Mesothelial cell of epicardium (in vitro differentiated cells): ENCODE data around the gene PMEL. TPM values are rescaled to one million over a fixed set of nuclear protein-coding genes. Genes with fewer than 3 reads are reported as not detected.
A peak's percentile ranks its signal among the peaks of the same experiment; 100 is the strongest.

Experiments used
- DNase-seq, 2 experiments: peaks; one replicate each; pipeline ENCODE4 v3.0.0; 2021; ENCODE audit warnings: low spot score in 2 of 2; ENCODE audit not compliant: unreplicated experiment in 2 of 2
- H3K27ac Mint-ChIP-seq: 2 replicates; pipeline ENCODE4 v1.8.0; 2021; ENCODE audit warnings: mixed read lengths
- H3K27me3 Mint-ChIP-seq: 2 replicates; pipeline ENCODE4 v1.8.0; 2021; ENCODE audit warnings: low read depth, mixed read lengths
- H3K36me3 Mint-ChIP-seq: 2 replicates; pipeline ENCODE4 v1.8.0; 2021; ENCODE audit warnings: mixed read lengths
- H3K4me1 Mint-ChIP-seq: 2 replicates; pipeline ENCODE4 v1.8.0; 2021; ENCODE audit warnings: mixed read lengths
- H3K4me3 Mint-ChIP-seq: 2 replicates; pipeline ENCODE4 v1.8.0; 2021; ENCODE audit warnings: mild to moderate bottlenecking, moderate library complexity, mixed read lengths
- H3K9me3 Mint-ChIP-seq: 2 replicates; pipeline ENCODE4 v1.8.0; 2021; ENCODE audit warnings: mixed read lengths
- total RNA-seq: library from RNA; stranded (reverse); gene quantifications from 3 replicates; pipeline ENCODE4 v1.2.1, GENCODE V29; 2021
- TF ChIP-seq, protein P1 (sequence below): fragments of 200-600 bp; sonication (generic); IDR thresholded peaks from one replicate; pipeline ENCODE4 v1.5.0; 2021; ENCODE audit warnings: antibody characterized with exemption; ENCODE audit not compliant: unreplicated experiment

The PMEL gene
- total RNA-seq, 1 donor from 2014 or later: 5.3 TPM

DNA sequence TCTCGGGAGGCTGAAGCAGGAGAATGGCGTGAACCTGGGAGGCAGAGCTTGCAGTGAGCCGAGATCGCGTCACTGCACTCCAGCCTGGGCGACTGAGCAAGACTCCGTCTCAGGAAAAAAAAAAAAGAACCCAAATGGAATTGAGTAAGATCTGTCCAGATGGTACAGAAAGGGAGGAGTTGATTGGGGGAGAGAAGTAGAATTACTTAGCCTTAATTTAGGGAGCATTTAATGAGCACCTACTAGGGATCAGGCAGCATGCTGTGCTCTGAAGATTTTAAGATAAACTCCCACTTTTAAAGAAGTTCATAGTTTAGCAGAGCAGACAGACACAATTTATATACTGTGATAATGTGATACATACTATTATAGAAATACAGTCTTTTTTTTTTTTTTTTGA lies 12.6 kb upstream of the PMEL start:
- TF ChIP-seq, protein P1, sequence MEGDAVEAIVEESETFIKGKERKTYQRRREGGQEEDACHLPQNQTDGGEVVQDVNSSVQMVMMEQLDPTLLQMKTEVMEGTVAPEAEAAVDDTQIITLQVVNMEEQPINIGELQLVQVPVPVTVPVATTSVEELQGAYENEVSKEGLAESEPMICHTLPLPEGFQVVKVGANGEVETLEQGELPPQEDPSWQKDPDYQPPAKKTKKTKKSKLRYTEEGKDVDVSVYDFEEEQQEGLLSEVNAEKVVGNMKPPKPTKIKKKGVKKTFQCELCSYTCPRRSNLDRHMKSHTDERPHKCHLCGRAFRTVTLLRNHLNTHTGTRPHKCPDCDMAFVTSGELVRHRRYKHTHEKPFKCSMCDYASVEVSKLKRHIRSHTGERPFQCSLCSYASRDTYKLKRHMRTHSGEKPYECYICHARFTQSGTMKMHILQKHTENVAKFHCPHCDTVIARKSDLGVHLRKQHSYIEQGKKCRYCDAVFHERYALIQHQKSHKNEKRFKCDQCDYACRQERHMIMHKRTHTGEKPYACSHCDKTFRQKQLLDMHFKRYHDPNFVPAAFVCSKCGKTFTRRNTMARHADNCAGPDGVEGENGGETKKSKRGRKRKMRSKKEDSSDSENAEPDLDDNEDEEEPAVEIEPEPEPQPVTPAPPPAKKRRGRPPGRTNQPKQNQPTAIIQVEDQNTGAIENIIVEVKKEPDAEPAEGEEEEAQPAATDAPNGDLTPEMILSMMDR: no peak
- H3K4me3 Mint-ChIP-seq: no peak overlapping the region
- H3K4me1 Mint-ChIP-seq: peaks cover 8% of the 10 kb centered on the region

DNA sequence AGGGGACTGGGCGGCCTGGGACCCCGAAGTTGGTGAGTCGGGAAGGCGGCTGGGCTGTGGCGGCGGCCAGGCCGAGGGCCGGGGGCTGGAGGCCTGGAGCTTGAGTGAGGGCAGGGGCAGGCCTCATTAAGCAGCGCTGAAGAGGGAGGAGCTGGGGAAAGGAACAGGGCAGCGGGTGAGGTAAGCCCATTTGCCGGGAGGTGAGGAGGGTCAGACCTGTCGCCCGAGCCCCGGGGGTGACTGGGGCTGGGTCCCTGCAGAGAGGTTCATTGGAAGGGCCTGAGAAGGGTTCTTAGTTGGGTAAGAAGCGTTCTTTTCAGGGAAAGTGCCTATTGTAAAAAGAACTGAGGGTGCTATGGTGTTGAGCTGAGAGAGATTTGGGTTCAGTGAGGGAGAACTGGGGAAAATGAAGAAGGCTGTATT lies 8.5 kb upstream of the PMEL start:
- H3K4me3 Mint-ChIP-seq: no peak overlapping the region
- H3K36me3 Mint-ChIP-seq: peaks cover 13% of the 10 kb centered on the region
- no peaks in the 10 kb centered on the region for H3K27me3 Mint-ChIP-seq
- no peaks in the 10 kb centered on the region for H3K9me3 Mint-ChIP-seq
- H3K27ac Mint-ChIP-seq: no peak overlapping the region
- no peak for DNase-seq
- TF ChIP-seq, protein P1: no peak
- peaks cover 8% of the 10 kb centered on the region for H3K4me1 Mint-ChIP-seq

More for the DNA sequence above, 12.6 kb upstream of the PMEL start:
- no peak for DNase-seq
- Mint-ChIP-seq H3K27ac (no peak overlapping the region), H3K27me3 (no peaks in the 10 kb centered on the region), H3K9me3 (no peaks in the 10 kb centered on the region), H3K36me3 (peaks cover 28% of the 10 kb centered on the region)

DNA sequence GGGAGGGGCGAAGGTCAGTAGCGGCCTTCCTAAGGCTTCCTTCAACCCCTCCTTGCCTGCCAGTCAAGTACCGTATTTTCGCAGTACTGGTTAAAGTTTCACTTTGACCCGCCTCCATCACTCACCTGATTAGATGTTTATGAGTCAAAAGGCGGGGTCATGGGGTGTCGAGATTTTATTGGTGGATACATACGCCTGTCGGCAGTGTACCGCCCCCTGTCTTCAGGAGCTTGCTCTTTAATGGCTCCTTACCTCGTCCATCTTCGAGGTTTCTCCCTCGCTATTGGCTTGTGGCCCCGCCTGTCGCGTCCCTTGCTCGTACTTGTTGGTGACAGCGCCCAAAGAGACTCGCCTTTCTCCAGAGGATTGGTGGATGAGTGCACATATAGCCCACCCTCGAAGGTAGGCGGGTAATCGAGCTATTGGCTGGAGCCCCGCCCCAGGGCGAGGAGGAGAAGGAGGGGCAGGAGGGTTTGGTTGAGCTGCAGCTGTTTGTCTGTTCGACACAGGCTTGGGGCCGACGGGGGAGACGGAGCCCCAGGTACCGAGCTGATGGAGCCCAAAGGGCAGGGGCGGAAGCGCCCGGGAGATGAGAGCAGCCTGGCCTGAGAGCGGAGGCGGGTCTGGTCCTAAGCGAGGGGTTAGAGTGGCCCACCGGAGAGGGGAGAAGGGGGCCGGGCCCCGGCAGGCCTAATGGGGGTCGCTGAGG lies 7.9 kb upstream of the PMEL start, which contains the start of gene RAB5B:
RAB5B (plus strand) TSS at position 480 of the 709 bp plus-strand sequence. CDS start 12,883 bp downstream, outside the sequence.
- Mint-ChIP-seq H3K4me3 (no peak within 1 kb of the TSS), H3K9me3 (no peaks in the 10 kb centered on the region), H3K27ac (no peak within 1 kb of the TSS), H3K36me3 (peaks cover 9% of the 10 kb centered on the region), H3K27me3 (no peaks in the 10 kb centered on the region), H3K4me1 (peaks cover 8% of the 10 kb centered on the region)
- TF ChIP-seq, protein P1: peak; percentile 73
- peak; percentile 96 for DNase-seq

DNA sequence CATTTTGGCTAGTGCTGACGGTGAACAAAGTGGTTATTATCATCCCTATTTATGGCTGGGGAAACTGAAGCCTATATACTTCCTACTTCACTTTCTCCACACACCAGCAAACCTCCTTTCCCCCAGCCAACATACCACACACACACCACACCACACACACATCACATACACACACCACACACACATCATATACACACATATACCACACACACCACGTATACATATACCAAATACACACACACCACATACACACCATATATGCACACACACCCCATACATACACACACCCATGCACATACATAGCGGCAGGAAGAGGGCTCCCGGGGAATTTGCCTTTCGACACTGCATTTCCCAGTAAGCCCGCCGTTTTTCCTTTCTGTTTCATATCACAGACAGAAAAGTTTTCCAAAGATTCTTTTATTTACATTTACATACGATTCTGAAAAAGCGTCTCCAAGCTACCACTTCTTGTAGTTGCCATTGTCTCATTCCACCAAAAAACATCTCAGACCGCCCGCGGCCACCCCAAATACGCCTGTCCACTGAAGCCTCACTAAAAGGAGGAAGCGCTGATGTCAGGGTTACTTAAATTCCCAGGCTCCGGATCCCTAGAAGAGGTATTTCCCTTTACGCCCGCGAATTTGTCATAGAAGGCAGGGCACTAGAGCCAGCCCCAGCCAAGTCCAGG lies 7.2 kb upstream of the PMEL start:
- H3K9me3 Mint-ChIP-seq: no peaks in the 10 kb centered on the region
- H3K36me3 Mint-ChIP-seq: peaks cover 7% of the 10 kb centered on the region
- peaks cover 10% of the 10 kb centered on the region for H3K4me1 Mint-ChIP-seq

DNA sequence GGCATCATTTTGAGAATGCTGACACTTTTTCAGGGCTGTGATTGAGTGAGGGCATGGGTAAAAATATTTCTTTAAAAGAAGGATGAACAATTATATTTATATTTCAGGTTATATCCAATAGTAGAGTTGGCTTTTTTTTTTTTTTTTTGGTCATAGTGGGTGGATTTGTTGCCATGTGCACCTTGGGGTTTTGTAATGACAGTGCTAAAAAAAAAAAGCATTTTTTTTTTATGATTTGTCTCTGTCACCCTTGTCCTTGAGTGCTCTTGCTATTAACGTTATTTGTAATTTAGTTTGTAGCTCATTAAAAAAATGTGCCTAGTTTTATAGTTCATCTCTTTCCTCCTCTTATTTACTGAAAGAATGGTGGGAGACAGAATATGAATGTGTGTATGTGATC lies 6.6 kb upstream of the PMEL start:
- TF ChIP-seq, protein P1: no peak

More for the DNA sequence above, 7.2 kb upstream of the PMEL start:
- DNase-seq: no peak
- Mint-ChIP-seq H3K27me3 (no peaks in the 10 kb centered on the region), H3K4me3 (no peak overlapping the region), H3K27ac (no peak overlapping the region)
- TF ChIP-seq, protein P1: no peak

More for the DNA sequence above, 6.6 kb upstream of the PMEL start:
- no peak overlapping the region for H3K4me3 Mint-ChIP-seq
- peaks cover 16% of the 10 kb centered on the region for H3K4me1 Mint-ChIP-seq
- no peak overlapping the region for H3K27ac Mint-ChIP-seq
- no peak for DNase-seq
- no peaks in the 10 kb centered on the region for H3K27me3 Mint-ChIP-seq
- H3K36me3 Mint-ChIP-seq: peaks cover 3% of the 10 kb centered on the region
- no peaks in the 10 kb centered on the region for H3K9me3 Mint-ChIP-seq
